Activated T-cell treated with anti-CD3 and anti-CD28 coated beads, Interleukin-2, amount 50 U/mL, for 48 hours (primary cell): ENCODE data around the gene ESPNL.

Experiments
- DNase-seq, 2 experiments: peaks; one replicate each; pipeline ENCODE4 v3.0.0-alpha.2; 2020

Gene ESPNL

GRCh38 chr2:238176613-238177012, 76.5 kb downstream of the ESPNL start:
- DNase-seq: no peak

GRCh38 chr2:238180554-238180953, 80.4 kb downstream of the ESPNL start:
- no peak for DNase-seq

DNA sequence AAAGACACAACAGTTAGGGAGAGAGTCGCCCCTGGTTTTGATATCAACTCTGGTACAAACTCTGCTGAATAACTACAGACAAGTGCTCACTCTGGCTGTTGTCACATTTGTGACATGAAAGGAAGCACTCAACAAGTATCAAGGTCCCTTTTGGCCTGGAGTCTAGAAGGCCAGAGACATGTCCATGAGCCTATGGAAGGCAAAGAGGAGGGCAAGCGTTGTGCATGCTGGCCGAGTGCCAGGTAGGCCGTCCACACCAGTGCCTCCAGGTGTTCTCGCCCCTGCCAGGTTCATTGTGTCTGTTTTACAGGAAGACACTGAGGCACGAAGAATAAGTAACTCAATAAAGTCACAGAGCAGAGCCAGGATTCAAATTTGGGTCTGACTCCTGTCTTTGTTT, 82.2 kb downstream of the ESPNL start:
- no peak for DNase-seq
